ENCODE measurements around the gene SPINK2. TPM values are rescaled to one million over a fixed set of nuclear protein-coding genes. Genes with fewer than 3 reads are reported as not detected.

The SPINK2 gene
- total and polyA plus RNA-seq, 2 donors (not counting 3 experiments of a cell fraction or from before 2014, with no cell fraction given): 0.71 TPM; not detected in 1

GRCh38 chr4:56783986-56784385, 37.5 kb downstream of the SPINK2 start:
- H3K27me3 ChIP-seq (ENCODE audit: control insufficient read depth in 2 of 2, insufficient read depth in 2 of 2, low read length in 2 of 2): no peaks in the 10 kb centered on the region
- H3K36me3 ChIP-seq (ENCODE audit: control insufficient read depth in 2 of 2, extremely low read depth in 1 of 2, insufficient read depth in 2 of 2, low read length in 2 of 2): no peaks in the 10 kb centered on the region
- CTCF ChIA-PET: no interaction called here
- no peak overlapping the region for H3K4me2 ChIP-seq (ENCODE audit: insufficient read depth, low read length)
- H3K79me2 ChIP-seq (ENCODE audit: control insufficient read depth, insufficient read depth, low read length): no peaks in the 10 kb centered on the region
- H3K9me3 ChIP-seq (replicated peaks; ENCODE audit: control insufficient read depth, insufficient read depth, low read length): no peaks in the 10 kb centered on the region
- FAIRE-seq (no peak), DNase-seq (ENCODE audit: low read depth, low spot score) (no peak)
- intact Hi-C loops (cut with micrococcal nuclease) (no loop called here), dilution Hi-C loops (cut with MboI; ENCODE audit: extremely low pct_ligation_motif_present, low sequenced_read_pairs) (no loop called here)
- no TSS peak for BruUV-seq (replicated peaks)
- no peak overlapping the region for H2AFZ ChIP-seq (ENCODE audit: low read depth, low read length)
- no peak overlapping the region for H3K9ac ChIP-seq (replicated peaks; ENCODE audit: extremely low read depth, insufficient read depth, low read length)
- H3K9me1 ChIP-seq (replicated peaks; ENCODE audit: control insufficient read depth, extremely low read depth, insufficient read depth, low read length): no peaks in the 10 kb centered on the region
- POLR2A ChIA-PET: no interaction called here
- H3K4me3 ChIP-seq (replicated peaks in 1 of 3; ENCODE audit: insufficient read depth in 1 of 3, low read depth in 1 of 3, low read length in 3 of 3): no peak overlapping the region
- H3K4me1 ChIP-seq (ENCODE audit: control insufficient read depth, extremely low read depth, insufficient read depth, low read length): no peaks in the 10 kb centered on the region
- no peak for TF ChIP-seq POLR2A (IDR thresholded peaks at IDR 0.05; ENCODE audit: low read depth, low read length)
- no peak for TF ChIP-seq EZH2 (IDR thresholded peaks at IDR 0.05; ENCODE audit: borderline replicate concordance, low read depth, low read length, severe bottlenecking)
- TF ChIP-seq JUN (IDR thresholded peaks at IDR 0.05; ENCODE audit: borderline replicate concordance, insufficient read depth, insufficient read length, low read depth): no peak
- TF ChIP-seq GATA2 (IDR thresholded peaks at IDR 0.05; ENCODE audit: insufficient read depth, insufficient read length, low read depth, low read length): no peak
- TF ChIP-seq CTCF (IDR thresholded peaks at IDR 0.05; ENCODE audit: extremely low read depth in 1 of 2, insufficient read depth in 1 of 2, low read depth in 1 of 2, low read length in 2 of 2): no peak
- no peak for TF ChIP-seq MAX (IDR thresholded peaks at IDR 0.05; ENCODE audit: insufficient read depth, insufficient read length)
- no peak for TF ChIP-seq POLR2AphosphoS5 (IDR thresholded peaks at IDR 0.05; ENCODE audit: insufficient read depth, low read depth, low read length)
- no peak for TF ChIP-seq FOS (IDR thresholded peaks at IDR 0.05; ENCODE audit: borderline replicate concordance, insufficient read depth, low read length)
- no peak for TF ChIP-seq MYC (IDR thresholded peaks at IDR 0.05; ENCODE audit: low read depth, low read length)
- no peaks in the 10 kb centered on the region for H4K20me1 ChIP-seq (replicated peaks; ENCODE audit: control insufficient read depth, extremely low read depth, insufficient read depth, low read length)
- H3K27ac ChIP-seq (ENCODE audit: insufficient read depth, low read depth, low read length): no peak overlapping the region

Data from endothelial cell of umbilical vein (primary cell).